Fibroblast of lung (primary cell): ENCODE data around the gene PRDX2.

Source experiments
- EZH2 ChIP-seq: IDR thresholded peaks from 2 replicates; pipeline ENCODE4 v1.5.1; 2012; ENCODE audit warnings: low read length, control low read depth, mild to moderate bottlenecking; ENCODE audit errors: missing control alignments
- TF ChIP-seq, protein P1 (sequence below), 2 donors: IDR thresholded peaks in 1 of 2; conservative IDR thresholded peaks in 1 of 2; 1 replicate in 1 of 2; 2 replicates in 1 of 2; pipeline ENCODE4 v1.5.1; 2011 to 2012; ENCODE audit warnings: low read length in 2 of 2, control low read depth in 1 of 2, inconsistent platforms in 1 of 2, low read depth in 1 of 2, mild to moderate bottlenecking in 1 of 2

DNA sequence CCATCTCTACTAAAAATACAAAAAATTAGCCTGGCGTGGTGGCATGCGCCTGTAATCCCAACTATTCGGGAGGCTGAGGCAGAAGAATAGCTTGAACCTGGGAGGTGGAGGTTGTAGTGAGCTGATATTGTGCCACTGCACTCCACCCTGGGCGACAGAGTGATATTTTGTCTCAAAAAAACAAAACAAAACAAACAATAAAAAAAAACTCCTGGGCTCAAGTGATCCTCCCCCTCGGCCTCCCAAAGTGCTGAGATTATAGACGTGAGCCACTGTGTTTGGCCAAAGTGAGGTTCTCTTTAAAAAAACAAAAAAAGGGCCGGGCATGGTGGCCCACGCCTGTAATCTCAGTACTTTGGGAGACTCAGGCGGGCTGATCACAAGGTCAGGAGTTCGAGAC is 14.1 kb downstream of the PRDX2 start:
- TF ChIP-seq, protein P1, sequence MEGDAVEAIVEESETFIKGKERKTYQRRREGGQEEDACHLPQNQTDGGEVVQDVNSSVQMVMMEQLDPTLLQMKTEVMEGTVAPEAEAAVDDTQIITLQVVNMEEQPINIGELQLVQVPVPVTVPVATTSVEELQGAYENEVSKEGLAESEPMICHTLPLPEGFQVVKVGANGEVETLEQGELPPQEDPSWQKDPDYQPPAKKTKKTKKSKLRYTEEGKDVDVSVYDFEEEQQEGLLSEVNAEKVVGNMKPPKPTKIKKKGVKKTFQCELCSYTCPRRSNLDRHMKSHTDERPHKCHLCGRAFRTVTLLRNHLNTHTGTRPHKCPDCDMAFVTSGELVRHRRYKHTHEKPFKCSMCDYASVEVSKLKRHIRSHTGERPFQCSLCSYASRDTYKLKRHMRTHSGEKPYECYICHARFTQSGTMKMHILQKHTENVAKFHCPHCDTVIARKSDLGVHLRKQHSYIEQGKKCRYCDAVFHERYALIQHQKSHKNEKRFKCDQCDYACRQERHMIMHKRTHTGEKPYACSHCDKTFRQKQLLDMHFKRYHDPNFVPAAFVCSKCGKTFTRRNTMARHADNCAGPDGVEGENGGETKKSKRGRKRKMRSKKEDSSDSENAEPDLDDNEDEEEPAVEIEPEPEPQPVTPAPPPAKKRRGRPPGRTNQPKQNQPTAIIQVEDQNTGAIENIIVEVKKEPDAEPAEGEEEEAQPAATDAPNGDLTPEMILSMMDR (conservative IDR thresholded peaks at IDR 0.05 in 1 of 2, IDR thresholded peaks at IDR 0.05 in 1 of 2; ENCODE audit: low read depth in 1 of 2, low read length in 2 of 2), result no peak
- TF ChIP-seq EZH2, result no peak
